Measurements from ENCODE around the gene IMPDH2. TPM values are rescaled to one million over a fixed set of nuclear protein-coding genes. Genes with fewer than 3 reads are reported as not detected.

The IMPDH2 gene
- total and polyA plus RNA-seq, 2 experiments from 2014 or later = 198 to 314 TPM

- Mint-ChIP-seq H3K4me3 (no peak overlapping the region), H3K27ac (no peak overlapping the region), H3K36me3 (ENCODE audit: low read depth) (peaks cover 66% of the 10 kb centered on the region), H3K4me1 (no peaks in the 10 kb centered on the region), H3K27me3 (ENCODE audit: insufficient read depth, low read depth, poor library complexity) (peaks cover 1% of the 10 kb centered on the region), H3K9me3 (no peaks in the 10 kb centered on the region)
- H3F3A ChIP-seq (replicated peaks; ENCODE audit: low read depth) = 0 out of 2 replicates have a peak, but pooled peaks cover 2% of the 10 kb centered on the region
- H3K9me2 ChIP-seq (ENCODE audit: insufficient read depth) = no peaks in the 10 kb centered on the region
- H2AFZ ChIP-seq = no peak overlapping the region
- no peak overlapping the region for H3K4me2 ChIP-seq
- peaks cover 29% of the 10 kb centered on the region for H3K36me3 ChIP-seq (ENCODE audit: insufficient read depth)
- peaks cover 37% of the 10 kb centered on the region for H3K79me2 ChIP-seq (replicated peaks; ENCODE audit: insufficient read depth)
- H3K4me1 ChIP-seq (ENCODE audit: insufficient read depth) = no peaks in the 10 kb centered on the region
- DNase-seq (ENCODE audit: low spot score) (no peak), ATAC-seq (no peak)
- no peak overlapping the region for H3K4me3 ChIP-seq
- H3K27me3 ChIP-seq (ENCODE audit: insufficient read depth) = no peaks in the 10 kb centered on the region
- H3K27ac ChIP-seq (ENCODE audit: low read depth) = no peak overlapping the region
- no peak for TF ChIP-seq ZNF114 (CRISPR knock-in tag; IDR thresholded peaks at IDR 0.05)
- TF ChIP-seq JUNB (IDR thresholded peaks at IDR 0.05; ENCODE audit: unreplicated experiment) = no peak
- TF ChIP-seq EZH2phosphoT487 (IDR thresholded peaks at IDR 0.05; ENCODE audit: unreplicated experiment) = no peak
- TF ChIP-seq CTCF (conservative IDR thresholded peaks at IDR 0.05; ENCODE audit: low read depth in 2 of 2) = no peak
- no peak for TF ChIP-seq STAT1 (IDR thresholded peaks at IDR 0.05; ENCODE audit: unreplicated experiment)
- no peak for TF ChIP-seq EZH2 (IDR thresholded peaks at IDR 0.05; ENCODE audit: low read depth, unreplicated experiment)
- no peak for TF ChIP-seq POLR2AphosphoS5 (IDR thresholded peaks at IDR 0.05; ENCODE audit: low read depth)
- H4K20me1 ChIP-seq (replicated peaks; ENCODE audit: insufficient read depth) = peaks cover 24% of the 10 kb centered on the region
Observed at GRCh38 chr3:49054344-49054862, 25.2 kb upstream of the IMPDH2 start.

- H2AFZ ChIP-seq = no peak overlapping the region
- H3K27ac ChIP-seq (ENCODE audit: low read depth) = 0 out of 2 replicates have a peak overlapping the region, but pooled peaks have one; percentile 26
- peaks cover 24% of the 10 kb centered on the region for H4K20me1 ChIP-seq (replicated peaks; ENCODE audit: insufficient read depth)
- no peak for DNase-seq (ENCODE audit: low spot score)
- H3K4me2 ChIP-seq = no peak overlapping the region
- no peak overlapping the region for H3K4me3 ChIP-seq
- no peak for ATAC-seq
- H3K27me3 Mint-ChIP-seq (ENCODE audit: insufficient read depth, low read depth, poor library complexity) = peaks cover 1% of the 10 kb centered on the region
- no peaks in the 10 kb centered on the region for H3K9me2 ChIP-seq (ENCODE audit: insufficient read depth)
- 0 out of 2 replicates have a peak, but pooled peaks cover 2% of the 10 kb centered on the region for H3F3A ChIP-seq (replicated peaks; ENCODE audit: low read depth)
- peaks cover 29% of the 10 kb centered on the region for H3K36me3 ChIP-seq (ENCODE audit: insufficient read depth)
- H3K36me3 Mint-ChIP-seq (ENCODE audit: low read depth) = peaks cover 60% of the 10 kb centered on the region
- peaks cover 44% of the 10 kb centered on the region for H3K79me2 ChIP-seq (replicated peaks; ENCODE audit: insufficient read depth)
- no peaks in the 10 kb centered on the region for H3K4me1 Mint-ChIP-seq
- no peak overlapping the region for H3K27ac Mint-ChIP-seq
- H3K9me3 Mint-ChIP-seq = no peaks in the 10 kb centered on the region
- H3K27me3 ChIP-seq (ENCODE audit: insufficient read depth) = no peaks in the 10 kb centered on the region
- no peaks in the 10 kb centered on the region for H3K4me1 ChIP-seq (ENCODE audit: insufficient read depth)
- no peak overlapping the region for H3K4me3 Mint-ChIP-seq
- no peak for TF ChIP-seq JUNB (IDR thresholded peaks at IDR 0.05; ENCODE audit: unreplicated experiment)
- TF ChIP-seq STAT1 (IDR thresholded peaks at IDR 0.05; ENCODE audit: unreplicated experiment) = no peak
- TF ChIP-seq ZNF331 (CRISPR knock-in tag; IDR thresholded peaks at IDR 0.05; ENCODE audit: low read depth) = no peak
- TF ChIP-seq POLR2AphosphoS5 (IDR thresholded peaks at IDR 0.05; ENCODE audit: low read depth) = no peak
- TF ChIP-seq ZNF114 (CRISPR knock-in tag; IDR thresholded peaks at IDR 0.05) = no peak
- no peak for TF ChIP-seq CTCF (conservative IDR thresholded peaks at IDR 0.05; ENCODE audit: low read depth in 2 of 2)
- TF ChIP-seq ZNF462 (CRISPR knock-in tag; IDR thresholded peaks at IDR 0.05) = no peak
- no peak for TF ChIP-seq EZH2 (IDR thresholded peaks at IDR 0.05; ENCODE audit: low read depth, unreplicated experiment)
Observed at GRCh38 chr3:49053543-49053942, 24.3 kb upstream of the IMPDH2 start.
